ENCODE results near the gene PCBD2. TPM values are rescaled to one million over a fixed set of nuclear protein-coding genes. Genes with fewer than 3 reads are reported as not detected.
"Not testable (repeated sequence)": the region's sequence is repeated elsewhere in the genome, so short reads cannot be mapped to it uniquely, and the experiment has no call there.

The PCBD2 gene
- 6.1 and 11.4 TPM in 2 replicates for total RNA-seq (2014; rRNA removed; shearing (Covaris generic))

- Histone ChIP-seq H3K27me3 (replicated peaks) (no peaks in the 10 kb centered on the region), H3K4me3 (peak within 1 kb of the TSS; percentile 95), H3K9me3 (replicated peaks) (no peaks in the 10 kb centered on the region), H3K4me1 (replicated peaks) (0 out of 2 replicates have a peak, but pooled peaks cover 3% of the 10 kb centered on the region), H3K27ac (peak within 1 kb of the TSS; percentile 91), H3K36me3 (peaks cover 24% of the 10 kb centered on the region)
- DNase-seq (ENCODE audit: low read depth in 1 of 2, low spot score in 2 of 2), result peak; percentile 96 to 97
These were observed at the start of gene PCBD2 for GRCh38 chr5:134904610-134905245. Gene PCBD2 (plus strand): TSS chr5:134905131. CDS start chr5:134905140, 9 bp downstream.

- DNase-seq (ENCODE audit: low read depth in 1 of 2, low spot score in 2 of 2); H3K9me3 ChIP-seq (replicated peaks); H3K4me1 ChIP-seq (replicated peaks); H3K4me3 ChIP-seq; H3K27me3 ChIP-seq (replicated peaks); H3K27ac ChIP-seq: not testable (repeated sequence)
- H3K36me3 ChIP-seq, result peaks cover 92% of the 10 kb centered on the region
These were observed 48.5 kb upstream of the PCBD2 start for GRCh38 chr5:134856465-134856864.

GRCh38 chr5:134857401-134857800, 47.5 kb upstream of the PCBD2 start:
- no peak for DNase-seq (ENCODE audit: low read depth in 1 of 2, low spot score in 2 of 2)
- Histone ChIP-seq H3K36me3 (peaks cover 87% of the 10 kb centered on the region), H3K27me3 (replicated peaks) (no peaks in the 10 kb centered on the region), H3K27ac (no peak overlapping the region), H3K9me3 (replicated peaks) (no peaks in the 10 kb centered on the region), H3K4me3 (no peak overlapping the region), H3K4me1 (replicated peaks) (no peaks in the 10 kb centered on the region)

GRCh38 chr5:134864707-134865106, 40.2 kb upstream of the PCBD2 start:
- H3K36me3 ChIP-seq, result peaks cover 26% of the 10 kb centered on the region
- peak in 1 of 2 experiments; percentile 35 for DNase-seq (ENCODE audit: low read depth in 1 of 2, low spot score in 2 of 2)
- no peaks in the 10 kb centered on the region for H3K9me3 ChIP-seq (replicated peaks)
- H3K4me3 ChIP-seq, result no peak overlapping the region
- no peaks in the 10 kb centered on the region for H3K4me1 ChIP-seq (replicated peaks)
- H3K27ac ChIP-seq, result no peak overlapping the region
- H3K27me3 ChIP-seq (replicated peaks), result no peaks in the 10 kb centered on the region

GRCh38 chr5:134873494-134873893, 31.4 kb upstream of the PCBD2 start:
- H3K27me3 ChIP-seq (replicated peaks), result no peaks in the 10 kb centered on the region
- H3K36me3 ChIP-seq, result peaks cover 4% of the 10 kb centered on the region
- no peak for DNase-seq (ENCODE audit: low read depth in 1 of 2, low spot score in 2 of 2)
- H3K9me3 ChIP-seq (replicated peaks), result no peaks in the 10 kb centered on the region
- peaks cover 18% of the 10 kb centered on the region for H3K4me1 ChIP-seq (replicated peaks)
- H3K27ac ChIP-seq, result peak overlapping the region; percentile 70
- no peak overlapping the region; the same call in 1 of the 2 replicates for H3K4me3 ChIP-seq

GRCh38 chr5:134873987-134874830, 30.7 kb upstream of the PCBD2 start, which contains the start of gene TXNDC15:
Gene TXNDC15 (plus strand): TSS chr5:134874371. CDS start chr5:134874428, 57 bp downstream.
- Histone ChIP-seq H3K4me1 (replicated peaks) (peaks cover 18% of the 10 kb centered on the region), H3K9me3 (replicated peaks) (no peaks in the 10 kb centered on the region)
- peak; percentile 91 to 93 for DNase-seq (ENCODE audit: low read depth in 1 of 2, low spot score in 2 of 2)

GRCh38 chr5:134874831-134875655, 29.9 kb upstream of the PCBD2 start:
- H3K36me3 ChIP-seq, result peaks cover 4% of the 10 kb centered on the region
- peak overlapping the region; percentile 70 for H3K27ac ChIP-seq
- peak; percentile 73 to 80 for DNase-seq (ENCODE audit: low read depth in 1 of 2, low spot score in 2 of 2)
- H3K4me3 ChIP-seq, result peak overlapping the region; percentile 79
- no peaks in the 10 kb centered on the region for H3K27me3 ChIP-seq (replicated peaks)
- peaks cover 18% of the 10 kb centered on the region for H3K4me1 ChIP-seq (replicated peaks)
- no peaks in the 10 kb centered on the region for H3K9me3 ChIP-seq (replicated peaks)

More at GRCh38 chr5:134873987-134874830, 30.7 kb upstream of the PCBD2 start, which contains the start of gene TXNDC15:
- Histone ChIP-seq H3K27ac (peak within 1 kb of the TSS; percentile 70), H3K36me3 (peaks cover 4% of the 10 kb centered on the region), H3K4me3 (peak within 1 kb of the TSS; percentile 79), H3K27me3 (replicated peaks) (no peaks in the 10 kb centered on the region)

GRCh38 chr5:134877159-134877558, 27.8 kb upstream of the PCBD2 start:
- no peak for DNase-seq (ENCODE audit: low read depth in 1 of 2, low spot score in 2 of 2)
- H3K27me3 ChIP-seq (replicated peaks), result no peaks in the 10 kb centered on the region
- peaks cover 18% of the 10 kb centered on the region for H3K4me1 ChIP-seq (replicated peaks)
- no peak overlapping the region for H3K4me3 ChIP-seq
- no peak overlapping the region for H3K27ac ChIP-seq
- peaks cover 4% of the 10 kb centered on the region for H3K36me3 ChIP-seq
- no peaks in the 10 kb centered on the region for H3K9me3 ChIP-seq (replicated peaks)

- no peaks in the 10 kb centered on the region for H3K9me3 ChIP-seq (replicated peaks)
- H3K36me3 ChIP-seq, result peaks cover 4% of the 10 kb centered on the region
- peaks cover 18% of the 10 kb centered on the region for H3K4me1 ChIP-seq (replicated peaks)
- H3K27ac ChIP-seq, result no peak overlapping the region
- no peak overlapping the region for H3K4me3 ChIP-seq
- no peaks in the 10 kb centered on the region for H3K27me3 ChIP-seq (replicated peaks)
- DNase-seq (ENCODE audit: low read depth in 1 of 2, low spot score in 2 of 2), result no peak
These were observed 26.5 kb upstream of the PCBD2 start for GRCh38 chr5:134878403-134878802.

- Histone ChIP-seq H3K4me3 (no peak overlapping the region), H3K27me3 (replicated peaks) (no peaks in the 10 kb centered on the region), H3K4me1 (replicated peaks) (peaks cover 10% of the 10 kb centered on the region), H3K27ac (no peak overlapping the region), H3K36me3 (peaks cover 1% of the 10 kb centered on the region), H3K9me3 (replicated peaks) (no peaks in the 10 kb centered on the region)
- no peak for DNase-seq (ENCODE audit: low read depth in 1 of 2, low spot score in 2 of 2)
These were observed 25.5 kb upstream of the PCBD2 start for GRCh38 chr5:134879456-134879855.

- H3K4me3 ChIP-seq; H3K27ac ChIP-seq; H3K27me3 ChIP-seq (replicated peaks); H3K36me3 ChIP-seq; DNase-seq (ENCODE audit: low read depth in 1 of 2, low spot score in 2 of 2); H3K4me1 ChIP-seq (replicated peaks); H3K9me3 ChIP-seq (replicated peaks): not testable (repeated sequence)
These were observed 24.0 kb upstream of the PCBD2 start for GRCh38 chr5:134880937-134881336.

- H3K27me3 ChIP-seq (replicated peaks); H3K4me3 ChIP-seq; H3K4me1 ChIP-seq (replicated peaks); DNase-seq (ENCODE audit: low read depth in 1 of 2, low spot score in 2 of 2); H3K9me3 ChIP-seq (replicated peaks); H3K36me3 ChIP-seq; H3K27ac ChIP-seq: not testable (repeated sequence)
These were observed 23.2 kb upstream of the PCBD2 start for GRCh38 chr5:134881711-134882110.

- Histone ChIP-seq H3K9me3 (replicated peaks) (no peaks in the 10 kb centered on the region), H3K27me3 (replicated peaks) (no peaks in the 10 kb centered on the region), H3K4me3 (no peak overlapping the region), H3K36me3 (peaks cover 21% of the 10 kb centered on the region), H3K4me1 (replicated peaks) (no peaks in the 10 kb centered on the region), H3K27ac (no peak overlapping the region)
- DNase-seq (ENCODE audit: low read depth in 1 of 2, low spot score in 2 of 2), result no peak
These were observed 17.3 kb upstream of the PCBD2 start for GRCh38 chr5:134887593-134888159.
